NT2/D1 (cell line): ENCODE measurements around the gene NRG2.

Source experiments
- YY1 ChIP-seq: IDR thresholded peaks from 2 replicates; pipeline ENCODE4 v1.6.1; 2011; ENCODE audit not compliant: insufficient read length, insufficient read depth
- ZNF274 ChIP-seq: IDR thresholded peaks from 2 replicates; pipeline ENCODE4 v1.6.1; 2011; ENCODE audit warnings: mild to moderate bottlenecking, low read depth, low read length

DNA sequence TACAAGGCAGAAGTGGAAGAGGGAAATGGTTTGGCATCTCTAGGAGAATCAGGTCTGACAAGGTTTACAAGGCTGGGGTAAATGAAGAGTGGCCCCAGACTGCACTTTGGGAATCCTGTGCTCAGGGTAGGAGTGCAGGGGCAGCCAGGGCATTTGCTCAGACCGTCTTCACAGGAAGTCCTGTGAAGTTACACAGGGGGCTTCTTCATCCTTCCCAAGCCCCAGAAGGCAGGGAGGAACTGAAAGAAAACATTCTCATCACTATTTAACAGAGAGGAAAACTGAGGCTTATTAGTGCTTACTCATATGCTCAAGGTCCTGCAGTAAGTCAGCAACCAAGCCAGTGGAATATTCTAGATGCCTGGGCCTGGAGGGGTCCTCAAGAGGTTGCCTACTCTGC lies 80.7 kb downstream of the NRG2 start:
- no peak for TF ChIP-seq ZNF274
- TF ChIP-seq YY1 = no peak
